T-helper 2 cell treated with Interferon-gamma antibody and Interleukin-4, amounts not matched to agents 100 ng/mL and 5 ng/mL, for 36 hours (primary cell): ENCODE results near the gene SEPTIN1. TPM values are rescaled to one million over a fixed set of nuclear protein-coding genes. Genes with fewer than 3 reads are reported as not detected.
"Not testable (repeated sequence)": the region's sequence is repeated elsewhere in the genome, so short reads cannot be mapped to it uniquely, and the experiment has no call there.

ENCODE experiments used
- intact Hi-C: fragments of 100-400 bp; cut with micrococcal nuclease; formaldehyde crosslinking; loops from one replicate; pipeline ENCODE4 v1.15.1; 2023
- total RNA-seq: library from RNA; stranded (reverse); gene quantifications from 2 replicates; pipeline ENCODE4 v1.2.3, GENCODE V29; 2022

Gene SEPTIN1
- total RNA-seq, 1 donor from 2014 or later, result 326 TPM

- intact Hi-C loops, result no loop called here
Measured at GRCh38 chr16:30349675-30350074, 32.7 kb downstream of the SEPTIN1 start.

DNA sequence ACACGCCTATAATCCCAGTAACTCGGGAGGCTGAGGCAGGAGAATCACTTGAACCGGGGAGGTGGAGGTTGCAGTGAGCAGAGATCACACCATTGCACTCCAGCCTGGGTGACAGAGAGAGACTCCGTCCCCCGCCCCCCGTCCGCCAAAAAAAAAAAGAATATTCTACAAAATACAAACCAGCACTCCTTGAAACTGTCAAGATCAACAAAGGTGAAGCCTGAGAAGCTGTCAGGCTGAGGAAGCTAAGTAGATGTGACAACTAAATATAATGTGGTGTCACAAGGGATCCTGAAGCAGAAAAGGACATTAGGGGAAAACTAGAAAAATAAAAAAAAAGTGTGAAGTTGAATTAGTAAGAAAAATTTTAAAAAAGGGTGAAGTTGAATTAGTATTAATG is 33.4 kb downstream of the SEPTIN1 start:
- intact Hi-C loops, result no loop called here

DNA sequence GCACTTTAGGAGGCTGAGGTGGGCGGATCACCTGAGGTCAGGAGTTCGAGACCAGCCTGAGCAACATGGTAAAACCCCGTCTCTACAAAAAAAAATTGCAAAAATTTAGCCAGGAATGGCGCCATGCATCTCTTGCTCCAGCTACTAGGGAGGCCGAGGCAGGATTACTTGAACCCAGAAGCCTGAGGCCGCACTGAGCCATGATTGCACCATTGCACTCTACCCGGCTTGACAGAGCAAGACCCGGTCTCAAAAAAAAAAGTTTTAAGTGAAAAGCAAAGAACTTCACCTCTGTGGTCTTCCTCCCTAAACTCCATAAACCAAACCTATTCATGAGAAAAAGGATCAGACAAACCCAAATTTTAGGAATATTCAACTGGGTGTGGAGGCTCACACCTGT is 34.2 kb downstream of the SEPTIN1 start:
- intact Hi-C loops, result no loop called here

DNA sequence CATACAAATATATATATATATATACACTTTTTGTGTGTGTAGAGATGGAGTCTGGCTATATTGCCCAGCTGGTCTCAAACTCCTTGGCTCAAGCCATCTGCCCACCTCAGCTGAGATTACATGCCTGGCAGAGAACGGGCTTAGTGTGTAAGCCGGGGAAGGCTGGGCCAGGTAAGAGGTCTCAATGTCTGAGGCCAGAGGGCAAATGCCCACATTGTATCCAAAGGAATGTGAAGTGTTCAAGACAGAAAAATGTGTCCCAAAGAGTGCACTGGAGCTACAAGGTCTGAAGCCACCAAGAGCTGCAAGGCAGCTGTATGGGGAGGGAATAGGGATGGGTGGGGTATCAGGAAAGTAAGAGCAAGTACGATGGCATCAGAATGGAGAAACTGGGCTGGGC is 36.1 kb downstream of the SEPTIN1 start:
- intact Hi-C loops, result no loop called here

DNA sequence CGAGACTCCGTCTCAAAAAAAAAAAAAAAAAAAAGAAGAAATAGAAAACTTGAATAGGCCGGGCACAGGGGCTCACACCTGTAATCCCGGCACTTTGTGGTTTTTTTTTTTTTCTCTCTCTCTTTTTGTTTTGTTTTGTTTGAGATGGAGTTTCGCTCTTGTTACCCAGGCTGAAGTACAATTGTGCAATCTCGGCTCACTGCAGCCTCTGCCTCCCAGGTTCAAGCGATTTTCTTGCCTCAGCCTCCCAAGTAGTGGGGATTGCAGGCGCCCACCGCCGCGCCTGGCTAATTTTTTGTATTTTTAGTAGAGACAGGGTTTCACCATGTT is 38.9 kb downstream of the SEPTIN1 start:
- intact Hi-C loops, result not testable (repeated sequence)

DNA sequence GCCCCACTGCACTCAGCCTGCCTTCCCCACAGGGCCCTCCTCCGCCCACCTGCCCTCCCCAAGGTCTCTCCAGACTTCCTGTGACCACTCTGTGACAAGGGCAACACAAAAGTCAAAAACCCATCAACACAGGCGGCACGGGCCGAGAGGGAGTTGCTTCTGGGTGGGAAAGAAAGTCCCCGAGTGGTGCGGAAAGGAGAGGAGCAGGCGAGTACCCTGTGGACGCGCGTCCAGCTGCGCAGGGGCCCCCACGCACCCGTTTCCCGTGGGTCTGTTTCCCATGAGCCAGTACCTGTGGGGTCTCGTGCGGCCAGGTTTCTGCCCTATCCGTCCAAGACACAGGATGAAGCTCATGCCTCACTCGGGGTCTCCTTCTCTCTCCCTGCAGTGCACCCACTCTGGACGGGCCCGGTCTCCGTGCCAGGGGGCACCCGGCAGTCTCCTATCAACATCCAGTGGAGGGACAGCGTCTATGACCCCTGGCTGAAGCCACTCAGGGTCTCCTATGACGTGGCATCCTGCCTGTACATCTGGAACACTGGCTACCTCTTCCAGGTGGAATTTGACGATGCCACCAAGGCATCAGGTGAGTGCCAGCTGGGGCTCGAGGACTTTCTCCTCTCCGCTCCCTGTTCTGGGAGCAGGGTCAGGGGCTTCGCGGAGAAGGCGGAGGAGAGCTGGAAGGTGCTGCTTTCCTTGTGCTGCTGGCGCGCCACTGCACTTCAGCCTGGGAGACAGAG is 39.4 kb downstream of the SEPTIN1 start:
- intact Hi-C loops, result no loop called here

DNA sequence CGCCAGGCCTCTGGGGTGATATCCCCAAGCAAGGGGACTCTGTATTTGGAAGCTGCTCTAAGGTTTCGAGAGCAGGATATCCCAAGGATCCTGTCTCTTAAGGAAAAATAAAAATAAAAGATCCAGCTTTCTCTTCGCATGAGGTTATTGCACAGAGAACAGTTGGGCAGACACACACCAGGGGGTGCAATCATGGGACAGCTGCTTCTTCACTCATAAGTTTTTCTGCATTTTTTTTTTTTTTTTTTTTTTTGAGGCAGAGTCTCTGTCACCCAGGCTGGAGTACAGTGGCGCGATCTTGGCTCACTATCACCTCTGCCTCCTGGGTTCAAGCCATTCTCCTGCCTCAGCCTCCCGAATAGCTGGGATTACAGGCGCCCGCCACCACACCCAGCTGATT is 40.4 kb downstream of the SEPTIN1 start:
- intact Hi-C loops, result not testable (repeated sequence)

- intact Hi-C loops, result no loop called here
Measured at GRCh38 chr16:30340621-30341020, 41.7 kb downstream of the SEPTIN1 start.

GRCh38 chr16:30338715-30339114 is 43.6 kb downstream of the SEPTIN1 start:
- intact Hi-C loops, result loop anchor here (5.0 kb wide), 1 partner anchor 69 kb away; the partner anchor contains the start of gene ZNF771

DNA sequence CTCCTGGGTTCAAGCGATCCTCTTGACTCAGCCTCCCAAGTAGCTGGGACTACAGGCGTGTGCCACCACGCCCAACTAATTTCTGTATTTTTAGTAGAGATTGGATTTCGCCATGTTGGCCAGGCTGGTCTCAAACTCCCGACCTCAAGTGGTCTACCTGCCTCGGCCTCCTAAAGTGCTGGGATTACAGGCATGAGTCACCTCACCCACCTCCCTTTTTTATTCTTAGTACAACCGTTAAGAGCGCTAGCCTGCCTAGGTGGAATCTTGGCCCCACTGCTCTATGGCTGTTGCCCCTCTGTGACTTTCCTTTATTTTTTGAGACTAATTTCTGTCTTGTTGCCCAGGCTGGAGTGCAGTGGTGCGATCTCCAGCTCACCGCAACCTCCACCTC is 44.4 kb downstream of the SEPTIN1 start:
- intact Hi-C loops, result loop anchor here (5.0 kb wide), 1 partner anchor 69 kb away; the partner anchor contains the start of gene ZNF771

- intact Hi-C loops, result loop anchor here (1.0 to 5.0 kb wide), 3 partner anchors 19 to 71 kb away; partner anchors contain the start of genes CD2BP2, TBC1D10B and ZNF771
Measured at GRCh38 chr16:30335598-30336474, 46.5 kb downstream of the SEPTIN1 start.

DNA sequence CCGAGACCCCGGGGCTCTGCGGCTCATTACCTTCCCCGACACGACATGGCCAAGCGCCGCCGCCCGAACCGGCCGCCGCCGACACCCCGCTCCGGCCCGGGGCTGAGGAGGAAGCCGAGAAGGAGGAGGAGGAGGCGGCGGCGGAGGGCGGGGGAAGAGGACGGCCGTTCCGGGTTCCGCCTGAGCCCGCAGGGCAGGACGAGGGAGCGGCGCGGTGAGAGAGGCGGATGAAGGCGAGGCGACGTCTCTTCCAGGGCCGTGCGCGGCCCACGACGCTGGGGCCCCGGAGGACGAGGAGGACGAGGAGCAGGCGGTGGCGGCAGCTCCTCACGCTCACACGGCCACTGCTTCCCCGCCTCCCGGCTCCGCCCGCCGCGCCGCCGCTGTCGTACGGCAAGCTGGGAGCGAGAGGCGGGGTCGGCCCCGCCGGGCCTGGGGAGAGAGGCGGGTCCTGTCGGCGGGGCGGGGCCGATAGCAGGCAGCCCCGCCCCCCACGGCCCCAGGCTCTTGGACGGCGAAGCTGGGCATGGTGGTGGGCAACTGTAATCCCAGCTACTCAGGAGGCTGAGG is 47.2 kb downstream of the SEPTIN1 start:
- intact Hi-C loops, result loop anchor here (1.0 to 5.0 kb wide), 3 partner anchors 20 to 72 kb away; partner anchors contain the start of genes CD2BP2, TBC1D10B and ZNF771

DNA sequence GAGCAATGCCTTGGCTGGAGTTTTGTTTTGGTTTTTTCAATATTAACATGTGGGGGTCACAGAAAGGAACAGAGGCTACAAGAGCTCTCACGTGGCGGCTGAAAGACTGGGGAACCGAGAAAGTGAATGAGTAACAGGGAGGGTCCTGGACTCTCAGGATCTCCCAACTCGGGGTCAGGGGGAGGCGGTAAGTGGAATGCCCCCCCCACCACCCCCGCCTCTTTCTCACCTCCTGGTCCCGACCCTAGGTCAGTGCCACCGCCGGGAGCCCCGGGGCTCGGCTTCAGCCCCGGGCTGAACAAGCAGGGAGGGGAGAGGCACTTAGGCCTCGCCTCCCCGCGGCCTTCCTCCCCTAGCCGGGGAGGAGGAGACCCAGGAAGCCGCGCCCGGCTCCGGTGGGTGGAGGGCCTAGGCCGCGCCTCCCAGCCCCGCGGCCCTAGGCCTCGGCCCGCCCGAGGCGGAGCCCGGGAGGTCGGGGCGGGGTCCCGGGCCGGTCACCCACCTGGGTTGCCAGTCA is 47.8 kb downstream of the SEPTIN1 start:
- intact Hi-C loops, result loop anchor here (2.0 kb wide), 1 partner anchor 20 kb away; the partner anchor contains the start of gene CD2BP2

Other genes starting within 250 kb of the SEPTIN1 start
- 1,841 and 1,902 TPM in 2 replicates for gene CORO1A, start 199.0 kb downstream of the SEPTIN1 start, total RNA-seq
- gene BOLA2B, start 188.9 kb downstream of the SEPTIN1 start, total RNA-seq, result 168 and 178 TPM in 2 replicates
- 65.6 and 102 TPM in 2 replicates for gene SLX1A, start 188.7 kb downstream of the SEPTIN1 start, total RNA-seq
- gene SULT1A3, start 183.3 kb downstream of the SEPTIN1 start, total RNA-seq, result 29.5 and 37.5 TPM in 2 replicates
- 15.1 and 23.7 TPM in 2 replicates for gene NPIPB13, start 134.1 kb downstream of the SEPTIN1 start, total RNA-seq
- 70.8 and 75.8 TPM in 2 replicates for gene CD2BP2, start 27.3 kb downstream of the SEPTIN1 start, total RNA-seq
- gene TBC1D10B, start 12.1 kb downstream of the SEPTIN1 start, total RNA-seq, result 74.2 and 74.5 TPM in 2 replicates
- gene MYL11, start 7.8 kb downstream of the SEPTIN1 start, total RNA-seq, result not detected in 2 replicates
- 11.8 and 12.4 TPM in 2 replicates for gene ZNF48, start 12.9 kb upstream of the SEPTIN1 start, total RNA-seq
- 4.6 TPM in 2 replicates for gene ZNF771, start 25.0 kb upstream of the SEPTIN1 start, total RNA-seq
- 87.8 and 93.3 TPM in 2 replicates for gene DCTPP1, start 47.5 kb upstream of the SEPTIN1 start, total RNA-seq
- gene SEPHS2, start 63.3 kb upstream of the SEPTIN1 start, total RNA-seq, result 73.9 and 78.5 TPM in 2 replicates
- gene ITGAL, start 90.2 kb upstream of the SEPTIN1 start, total RNA-seq, result 527 and 528 TPM in 2 replicates
- 5.4 and 5.9 TPM in 2 replicates for gene ZNF768, start 144.0 kb upstream of the SEPTIN1 start, total RNA-seq
- gene ZNF747, start 152.3 kb upstream of the SEPTIN1 start, total RNA-seq, result 12.1 and 12.7 TPM in 2 replicates
- 15.3 and 16.4 TPM in 2 replicates for gene ZNF764, start 175.8 kb upstream of the SEPTIN1 start, total RNA-seq
- gene ZNF688, start 189.2 kb upstream of the SEPTIN1 start, total RNA-seq, result 13.9 and 16.4 TPM in 2 replicates
- 15.2 and 18.5 TPM in 2 replicates for gene ZNF785, start 203.1 kb upstream of the SEPTIN1 start, total RNA-seq
- 11.6 and 13.5 TPM in 2 replicates for gene ZNF689, start 227.8 kb upstream of the SEPTIN1 start, total RNA-seq